Urothelium cell line (cell line): Measurements from ENCODE around the gene RTN4R.
"Not testable (repeated sequence)": the region's sequence is repeated elsewhere in the genome, so short reads cannot be mapped to it uniquely, and the experiment has no call there.

Experiments used
- DNase-seq: peaks from one replicate; pipeline ENCODE4 v3.0.0; 2011; ENCODE audit warnings: low spot score, mixed read lengths
- FAIRE-seq: peaks from 2 replicates; lab custom pipeline; 2011; peaks lifted over from hg19 to GRCh38; lab: Jason Lieb, UNC

RTN4R gene

GRCh38 chr22:20306646-20307447 is 38.7 kb upstream of the RTN4R start:
- not testable (repeated sequence) for FAIRE-seq, DNase-seq

- no peak for DNase-seq
- FAIRE-seq: no peak
Observed at GRCh38 chr22:20305894-20306645, 38.0 kb upstream of the RTN4R start.

GRCh38 chr22:20305230-20305893 is 37.2 kb upstream of the RTN4R start:
- DNase-seq: not testable (repeated sequence)
- peak; percentile 85 for FAIRE-seq

GRCh38 chr22:20304646-20305045 is 36.5 kb upstream of the RTN4R start:
- FAIRE-seq (peak; percentile 92), DNase-seq (no peak)

- not testable (repeated sequence) for DNase-seq, FAIRE-seq
Observed at GRCh38 chr22:20303229-20303534, 35.1 kb upstream of the RTN4R start.

- DNase-seq (no peak), FAIRE-seq (peak; percentile 86)
Observed at GRCh38 chr22:20302438-20303228, 34.5 kb upstream of the RTN4R start.

GRCh38 chr22:20299746-20300136 is 31.6 kb upstream of the RTN4R start:
- DNase-seq (no peak), FAIRE-seq (peak; percentile 95)

- FAIRE-seq: peak; percentile 75
- DNase-seq: peak; percentile 94
Observed at GRCh38 chr22:20298803-20299745, 31.0 kb upstream of the RTN4R start.

GRCh38 chr22:20298110-20298802 is 30.1 kb upstream of the RTN4R start:
- FAIRE-seq: peak; percentile 46
- no peak for DNase-seq

GRCh38 chr22:20297414-20298109 is 29.4 kb upstream of the RTN4R start:
- DNase-seq (no peak), FAIRE-seq (peak; percentile 61)

- no peak for FAIRE-seq
Observed at GRCh38 chr22:20296598-20296997, 28.5 kb upstream of the RTN4R start.

GRCh38 chr22:20295262-20296064 is 27.3 kb upstream of the RTN4R start:
- peak; percentile 81 for FAIRE-seq
- no peak for DNase-seq

More at GRCh38 chr22:20296598-20296997, 28.5 kb upstream of the RTN4R start:
- DNase-seq: no peak

- peak; percentile 46 for FAIRE-seq
- DNase-seq: no peak
Observed at GRCh38 chr22:20292673-20293232, 24.6 kb upstream of the RTN4R start.

GRCh38 chr22:20292108-20292507 is 24.0 kb upstream of the RTN4R start:
- no peak for DNase-seq
- FAIRE-seq: peak; percentile 84

- no peak for DNase-seq
- no peak for FAIRE-seq
Observed at GRCh38 chr22:20291604-20292063, 23.5 kb upstream of the RTN4R start.

- DNase-seq (no peak), FAIRE-seq (no peak)
Observed at GRCh38 chr22:20291249-20291586, 23.1 kb upstream of the RTN4R start.

GRCh38 chr22:20290578-20291248 is 22.6 kb upstream of the RTN4R start:
- FAIRE-seq: no peak
- no peak for DNase-seq
